ENCODE results near the gene CCDC93. TPM values are rescaled to one million over a fixed set of nuclear protein-coding genes. Genes with fewer than 3 reads are reported as not detected.

The CCDC93 gene
- total RNA-seq, 2 donors from 2014 or later = 33.5 to 37.8 TPM

- Histone ChIP-seq H3K4me3 (no peak overlapping the region), H3K9ac (ENCODE audit: low read depth in 2 of 2, low read length in 2 of 2) (no peak overlapping the region), H3K27ac (no peak overlapping the region), H3K9me3 (no peaks in the 10 kb centered on the region), H3K36me3 (peaks cover 7% of the 10 kb centered on the region), H3K4me1 (no peaks in the 10 kb centered on the region), H3K27me3 (no peaks in the 10 kb centered on the region)
- intact Hi-C loops (cut with DNase I) = no loop called here
- DNase-seq = no peak
- TF ChIP-seq CTCF (IDR thresholded peaks at IDR 0.05) = no peak
Observed at GRCh38 chr2:117982376-117983033, 31.4 kb downstream of the CCDC93 start.

- Histone ChIP-seq H3K9ac (ENCODE audit: low read depth in 2 of 2, low read length in 2 of 2) (no peak overlapping the region), H3K27me3 (no peaks in the 10 kb centered on the region), H3K36me3 (peaks cover 10% of the 10 kb centered on the region), H3K9me3 (no peaks in the 10 kb centered on the region), H3K4me3 (no peak overlapping the region), H3K27ac (no peak overlapping the region), H3K4me1 (no peaks in the 10 kb centered on the region)
- no peak for DNase-seq
- intact Hi-C loops (cut with DNase I) = no loop called here
- no peak for TF ChIP-seq CTCF (IDR thresholded peaks at IDR 0.05)
Observed at GRCh38 chr2:117981810-117982209, 32.1 kb downstream of the CCDC93 start.

GRCh38 chr2:117980783-117981676 lies 32.8 kb downstream of the CCDC93 start:
- Histone ChIP-seq H3K4me3 (no peak overlapping the region), H3K9me3 (no peaks in the 10 kb centered on the region), H3K27ac (no peak overlapping the region), H3K9ac (ENCODE audit: low read depth in 2 of 2, low read length in 2 of 2) (no peak overlapping the region), H3K36me3 (peaks cover 10% of the 10 kb centered on the region), H3K27me3 (no peaks in the 10 kb centered on the region), H3K4me1 (no peaks in the 10 kb centered on the region)
- intact Hi-C loops (cut with DNase I) = no loop called here
- no peak for TF ChIP-seq CTCF (IDR thresholded peaks at IDR 0.05)
- DNase-seq = no peak

- Histone ChIP-seq H3K9me3 (no peaks in the 10 kb centered on the region), H3K27me3 (no peaks in the 10 kb centered on the region), H3K4me1 (no peaks in the 10 kb centered on the region), H3K36me3 (peaks cover 12% of the 10 kb centered on the region), H3K4me3 (no peak overlapping the region), H3K27ac (no peak overlapping the region), H3K9ac (ENCODE audit: low read depth in 2 of 2, low read length in 2 of 2) (no peak overlapping the region)
- no peak for DNase-seq
- TF ChIP-seq CTCF (IDR thresholded peaks at IDR 0.05) = no peak
- intact Hi-C loops (cut with DNase I) = no loop called here
Observed at GRCh38 chr2:117979911-117980701, 33.8 kb downstream of the CCDC93 start.

GRCh38 chr2:117977696-117978095 lies 36.2 kb downstream of the CCDC93 start:
- no peaks in the 10 kb centered on the region for H3K9me3 ChIP-seq
- H3K27ac ChIP-seq = no peak overlapping the region
- no peak for TF ChIP-seq CTCF (IDR thresholded peaks at IDR 0.05)
- intact Hi-C loops (cut with DNase I) = no loop called here
- no peak overlapping the region for H3K4me3 ChIP-seq
- peaks cover 30% of the 10 kb centered on the region for H3K36me3 ChIP-seq
- DNase-seq = no peak
- H3K9ac ChIP-seq (ENCODE audit: low read depth in 2 of 2, low read length in 2 of 2) = no peak overlapping the region
- H3K27me3 ChIP-seq = no peaks in the 10 kb centered on the region
- no peaks in the 10 kb centered on the region for H3K4me1 ChIP-seq

All from colonic mucosa (tissue), 4 donors.